ENCODE data around the gene CEBPE. TPM values are rescaled to one million over a fixed set of nuclear protein-coding genes. Genes with fewer than 3 reads are reported as not detected.

CEBPE gene
- total RNA-seq, 1 donor from 2014 or later, result not detected

GRCh38 chr14:23148591-23149249 is 29.7 kb upstream of the CEBPE start:
- no peak for DNase-seq (ENCODE audit: low spot score, unreplicated experiment)
- Mint-ChIP-seq H3K27ac (no peak overlapping the region), H3K27me3 (no peaks in the 10 kb centered on the region), H3K4me1 (ENCODE audit: low read depth) (no peaks in the 10 kb centered on the region), H3K36me3 (ENCODE audit: insufficient read depth) (peaks cover 1% of the 10 kb centered on the region), H3K9me3 (ENCODE audit: low read depth) (no peaks in the 10 kb centered on the region), H3K4me3 (ENCODE audit: low read depth) (no peak overlapping the region)
- TF ChIP-seq CTCF (IDR thresholded peaks at IDR 0.05; ENCODE audit: unreplicated experiment), result no peak

- H3K4me3 Mint-ChIP-seq (ENCODE audit: low read depth), result no peak overlapping the region
- peaks cover 1% of the 10 kb centered on the region for H3K36me3 Mint-ChIP-seq (ENCODE audit: insufficient read depth)
- H3K4me1 Mint-ChIP-seq (ENCODE audit: low read depth), result no peaks in the 10 kb centered on the region
- H3K9me3 Mint-ChIP-seq (ENCODE audit: low read depth), result no peaks in the 10 kb centered on the region
- TF ChIP-seq CTCF (IDR thresholded peaks at IDR 0.05; ENCODE audit: unreplicated experiment), result no peak
- DNase-seq (ENCODE audit: low spot score, unreplicated experiment), result no peak
- no peaks in the 10 kb centered on the region for H3K27me3 Mint-ChIP-seq
- H3K27ac Mint-ChIP-seq, result no peak overlapping the region
Measured at GRCh38 chr14:23147676-23148075, 28.6 kb upstream of the CEBPE start.

GRCh38 chr14:23146980-23147379 is 27.9 kb upstream of the CEBPE start:
- Mint-ChIP-seq H3K27ac (no peak overlapping the region), H3K9me3 (ENCODE audit: low read depth) (no peaks in the 10 kb centered on the region)

GRCh38 chr14:23146351-23146910 is 27.4 kb upstream of the CEBPE start:
- Mint-ChIP-seq H3K27ac (no peak overlapping the region), H3K27me3 (no peaks in the 10 kb centered on the region), H3K36me3 (ENCODE audit: insufficient read depth) (peaks cover 1% of the 10 kb centered on the region), H3K4me1 (ENCODE audit: low read depth) (no peaks in the 10 kb centered on the region), H3K9me3 (ENCODE audit: low read depth) (no peaks in the 10 kb centered on the region), H3K4me3 (ENCODE audit: low read depth) (no peak overlapping the region)
- no peak for DNase-seq (ENCODE audit: low spot score, unreplicated experiment)
- TF ChIP-seq CTCF (IDR thresholded peaks at IDR 0.05; ENCODE audit: unreplicated experiment), result no peak

More at GRCh38 chr14:23146980-23147379, 27.9 kb upstream of the CEBPE start:
- no peak for TF ChIP-seq CTCF (IDR thresholded peaks at IDR 0.05; ENCODE audit: unreplicated experiment)
- H3K36me3 Mint-ChIP-seq (ENCODE audit: insufficient read depth), result peaks cover 1% of the 10 kb centered on the region
- no peaks in the 10 kb centered on the region for H3K4me1 Mint-ChIP-seq (ENCODE audit: low read depth)
- no peaks in the 10 kb centered on the region for H3K27me3 Mint-ChIP-seq
- H3K4me3 Mint-ChIP-seq (ENCODE audit: low read depth), result no peak overlapping the region
- no peak for DNase-seq (ENCODE audit: low spot score, unreplicated experiment)

- no peak for TF ChIP-seq CTCF (IDR thresholded peaks at IDR 0.05; ENCODE audit: unreplicated experiment)
- H3K27me3 Mint-ChIP-seq, result no peaks in the 10 kb centered on the region
- H3K27ac Mint-ChIP-seq, result no peak overlapping the region
- H3K4me3 Mint-ChIP-seq (ENCODE audit: low read depth), result no peak overlapping the region
- H3K36me3 Mint-ChIP-seq (ENCODE audit: insufficient read depth), result peaks cover 1% of the 10 kb centered on the region
- no peak for DNase-seq (ENCODE audit: low spot score, unreplicated experiment)
- no peaks in the 10 kb centered on the region for H3K4me1 Mint-ChIP-seq (ENCODE audit: low read depth)
- no peaks in the 10 kb centered on the region for H3K9me3 Mint-ChIP-seq (ENCODE audit: low read depth)
Measured at GRCh38 chr14:23145794-23146350, 26.8 kb upstream of the CEBPE start.
